NCI-H2196 treated with DMSO at 0.1 percent for 48 hours (cell line): Measurements from ENCODE around the gene FAM124A.

ENCODE experiments used
- DNase-seq: peaks from one replicate; lab custom pipeline; 2025; ENCODE audit not compliant: unreplicated experiment; lab: John Stamatoyannopoulos, UW

FAM124A gene, protein sequence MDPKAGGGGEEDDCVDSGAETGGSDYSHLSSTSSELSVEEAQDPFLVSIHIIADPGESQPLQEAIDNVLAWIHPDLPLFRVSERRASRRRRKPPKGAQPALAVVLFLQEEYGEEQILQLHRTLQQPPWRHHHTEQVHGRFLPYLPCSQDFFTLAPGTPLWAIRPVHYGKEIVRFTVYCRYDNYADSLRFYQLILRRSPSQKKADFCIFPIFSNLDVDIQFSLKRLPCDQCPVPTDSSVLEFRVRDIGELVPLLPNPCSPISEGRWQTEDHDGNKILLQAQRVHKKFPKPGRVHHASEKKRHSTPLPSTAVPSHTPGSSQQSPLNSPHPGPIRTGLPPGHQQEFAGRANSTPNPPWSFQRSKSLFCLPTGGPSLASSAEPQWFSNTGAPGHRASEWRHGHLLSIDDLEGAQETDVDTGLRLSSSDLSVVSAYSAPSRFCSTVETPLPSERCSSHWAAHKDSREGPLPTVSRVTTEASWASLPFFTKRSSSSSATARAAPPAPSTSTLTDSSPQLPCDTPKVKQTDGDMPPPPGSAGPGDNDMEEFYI

DNA sequence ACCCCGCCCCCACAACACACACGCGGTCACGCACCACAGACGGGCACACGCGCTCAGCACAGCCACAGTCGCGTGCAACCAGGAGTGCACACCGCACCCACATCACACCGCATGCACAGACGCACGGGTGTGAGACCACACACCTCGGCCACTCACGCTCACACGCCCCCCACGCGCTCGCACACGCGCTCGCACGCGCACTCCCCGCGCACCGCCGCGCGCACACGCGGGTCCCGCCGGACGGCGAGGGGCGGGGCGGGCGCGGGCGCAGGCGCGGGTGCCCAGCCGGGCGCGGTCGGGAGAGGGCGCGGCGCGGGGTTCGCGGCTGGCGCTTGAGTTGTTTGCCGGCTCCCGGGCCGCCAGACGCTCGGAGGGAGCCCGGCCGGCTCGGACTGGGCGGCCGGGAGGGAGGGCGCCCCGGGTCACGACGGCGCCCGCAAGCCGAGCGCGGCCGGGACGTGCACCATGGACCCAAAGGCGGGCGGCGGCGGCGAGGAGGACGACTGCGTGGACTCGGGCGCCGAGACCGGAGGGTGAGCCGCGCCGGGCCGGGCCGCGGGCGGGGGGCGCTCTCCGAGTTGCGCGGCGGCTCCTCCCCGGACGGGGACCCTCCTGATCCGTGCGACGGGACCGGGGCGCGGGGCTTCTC is at the start of gene FAM124A:
FAM124A (plus strand) TSS at position 362 of the 649 bp plus-strand sequence; CDS start at position 466, 104 bp downstream.
- peak; percentile 0 for DNase-seq

DNA sequence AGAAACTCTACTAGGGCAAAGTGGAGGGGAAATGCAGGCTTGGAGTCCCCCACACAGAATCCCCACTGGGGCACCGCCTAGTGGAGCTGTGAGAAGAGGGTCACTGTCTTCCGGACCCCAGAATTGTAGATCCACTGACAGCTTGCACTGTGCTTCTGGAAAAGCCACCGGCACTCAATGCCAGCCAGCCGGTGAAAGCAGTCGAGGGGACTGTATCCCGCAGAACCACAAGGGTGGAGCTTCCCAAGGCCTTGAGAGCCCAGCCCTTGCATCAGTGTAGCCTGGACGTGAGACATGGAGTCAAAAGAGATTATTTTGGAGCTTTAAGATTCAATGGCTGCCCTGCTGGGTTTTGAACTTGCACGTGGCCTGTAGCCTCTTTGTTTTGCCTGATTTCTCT is 47.2 kb upstream of the FAM124A start:
- DNase-seq = no peak

DNA sequence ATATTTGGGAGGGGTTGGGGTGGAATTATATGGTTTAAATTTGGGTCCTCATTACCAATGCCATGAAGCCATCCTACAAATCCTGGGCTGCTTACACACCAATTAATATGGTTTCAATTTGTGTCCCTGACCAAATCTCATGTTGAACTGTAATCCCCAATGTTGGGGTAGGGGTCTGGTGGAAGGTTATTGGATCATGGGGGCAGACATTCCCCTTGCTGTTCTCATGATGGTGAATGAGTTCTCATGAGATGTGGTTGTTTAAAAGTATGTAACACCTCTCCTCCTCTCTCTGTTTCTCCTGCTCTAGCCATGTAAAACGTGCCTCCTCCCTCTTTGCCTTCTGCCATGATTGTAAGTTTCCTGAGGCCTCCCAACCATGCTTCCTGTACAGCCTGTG is 46.6 kb upstream of the FAM124A start:
- no peak for DNase-seq

DNA sequence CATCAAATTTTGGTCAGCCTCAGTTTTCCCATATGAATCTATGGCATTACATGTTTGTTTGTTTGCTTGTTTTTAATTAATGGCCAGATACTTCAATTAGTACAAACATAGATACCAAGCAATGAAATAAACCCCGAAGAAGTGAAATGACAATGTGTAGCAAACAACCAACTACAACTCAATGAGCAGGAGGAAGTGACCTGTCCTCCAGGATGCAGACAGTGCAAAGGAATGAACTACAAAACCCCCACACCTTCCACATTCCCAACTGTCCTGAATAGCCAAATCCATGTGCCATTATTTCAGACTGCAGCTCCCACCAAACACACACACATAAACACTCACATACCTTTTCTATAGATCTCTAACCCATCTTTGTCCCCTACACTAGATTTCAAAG is 45.0 kb upstream of the FAM124A start:
- no peak for DNase-seq

DNA sequence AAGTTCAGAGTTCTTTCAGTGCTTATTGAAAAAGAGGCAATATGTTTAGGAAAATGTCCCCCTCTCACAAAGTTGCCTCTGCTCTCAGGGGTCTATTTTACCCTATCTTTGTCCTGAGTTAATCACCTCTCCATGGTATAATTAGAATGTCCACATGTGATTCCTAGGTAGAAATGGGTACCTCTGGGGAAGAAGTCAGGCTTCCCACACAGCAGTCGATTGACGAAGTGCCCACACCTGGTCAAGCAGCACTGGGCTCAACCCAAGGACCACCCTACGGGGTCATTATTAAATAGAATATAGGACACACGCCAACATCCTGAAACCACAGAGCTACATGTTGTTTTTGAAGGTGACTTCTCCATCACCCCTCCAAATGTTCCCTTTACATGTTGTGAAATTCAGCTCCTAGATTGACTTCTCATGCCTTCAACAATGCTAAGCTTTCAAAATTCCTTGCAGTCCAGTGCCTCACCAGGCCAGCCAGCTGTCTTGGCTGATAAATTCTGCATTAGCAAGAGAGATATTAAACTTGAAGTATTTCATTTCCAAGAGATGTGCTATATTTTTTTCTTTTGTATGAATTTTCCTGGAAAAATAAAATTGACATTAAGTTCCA is 43.6 kb upstream of the FAM124A start:
- no peak for DNase-seq

DNA sequence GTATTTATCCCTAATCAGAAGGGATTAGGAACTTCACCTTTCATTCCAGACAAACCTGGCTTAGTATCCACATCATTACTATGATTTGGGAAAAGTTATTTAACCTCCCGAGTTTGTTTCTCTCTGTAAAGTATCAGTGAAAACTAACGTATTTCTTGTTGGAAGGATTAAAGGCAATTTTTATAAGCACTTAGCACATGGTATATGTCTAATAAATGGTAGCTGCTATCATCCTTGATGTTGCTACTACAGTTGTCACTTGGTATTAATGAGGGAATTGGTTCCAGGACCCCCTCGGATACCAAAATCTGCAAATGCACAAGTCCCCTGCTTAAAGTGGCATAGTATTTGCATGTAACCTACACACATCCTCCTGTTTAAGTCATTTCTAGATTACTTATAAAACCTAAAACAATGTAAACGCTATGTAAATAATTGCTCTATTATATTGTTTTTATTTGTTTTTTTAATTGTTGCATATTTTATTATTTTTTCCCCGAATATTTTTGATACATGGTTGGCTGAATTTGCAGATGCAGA is 42.7 kb upstream of the FAM124A start:
- no peak for DNase-seq

DNA sequence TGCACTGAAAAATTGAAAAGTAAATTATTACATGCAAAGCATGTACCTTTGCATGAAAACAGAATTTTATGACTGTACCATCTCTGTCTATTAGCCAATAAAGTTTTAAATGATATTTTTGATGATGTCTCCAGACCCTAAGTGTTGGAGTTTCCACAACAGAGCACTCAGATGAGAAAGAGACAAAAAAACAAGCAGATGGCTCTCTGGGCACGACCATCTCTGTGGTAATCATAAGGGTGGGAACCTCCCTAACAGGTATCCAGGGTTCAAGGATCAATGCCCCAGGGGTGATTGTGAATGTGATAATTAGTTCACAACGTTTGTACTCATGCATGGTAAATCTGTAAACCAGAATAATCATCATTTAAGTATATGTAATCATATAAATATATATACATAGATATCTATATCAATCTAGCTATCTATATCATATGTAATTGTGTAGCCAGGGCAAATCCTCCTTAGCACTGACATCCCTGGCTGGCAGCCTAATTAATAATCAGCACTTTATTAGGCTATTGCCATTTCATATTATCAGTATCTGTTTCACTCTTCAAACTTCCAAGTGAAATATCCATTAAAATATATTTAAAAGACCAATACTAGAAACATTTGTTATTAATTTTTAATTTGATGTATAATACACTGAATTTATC is 41.2 kb upstream of the FAM124A start:
- DNase-seq = no peak

DNA sequence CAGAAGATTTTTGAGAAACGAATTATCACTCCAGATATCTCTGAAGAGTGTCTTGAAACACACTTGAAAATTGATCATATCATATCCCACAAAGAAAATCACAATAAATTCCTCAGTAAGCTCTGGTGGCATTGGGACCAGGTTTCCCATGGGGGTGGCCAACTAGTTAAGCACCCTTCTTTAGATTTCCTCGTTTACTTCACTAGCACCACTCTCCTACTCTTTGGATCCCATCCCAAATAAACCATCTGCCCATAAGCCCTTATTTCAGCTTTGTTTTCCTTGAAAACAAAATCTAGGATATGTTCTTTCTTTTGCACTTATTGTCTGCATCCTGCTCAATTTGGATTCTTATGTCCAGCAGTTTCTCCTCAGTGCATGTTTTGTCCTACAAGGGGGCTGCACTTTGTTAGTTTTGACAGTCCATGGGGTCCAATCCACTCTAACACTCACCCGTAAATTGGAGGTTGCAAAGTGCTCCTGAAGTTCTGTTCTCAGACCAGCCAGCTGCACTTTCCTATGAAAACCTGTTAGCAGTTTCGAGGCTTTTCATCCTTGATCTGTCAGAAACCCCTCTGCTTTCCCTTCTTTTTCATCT is 40.3 kb upstream of the FAM124A start:
- DNase-seq = no peak

DNA sequence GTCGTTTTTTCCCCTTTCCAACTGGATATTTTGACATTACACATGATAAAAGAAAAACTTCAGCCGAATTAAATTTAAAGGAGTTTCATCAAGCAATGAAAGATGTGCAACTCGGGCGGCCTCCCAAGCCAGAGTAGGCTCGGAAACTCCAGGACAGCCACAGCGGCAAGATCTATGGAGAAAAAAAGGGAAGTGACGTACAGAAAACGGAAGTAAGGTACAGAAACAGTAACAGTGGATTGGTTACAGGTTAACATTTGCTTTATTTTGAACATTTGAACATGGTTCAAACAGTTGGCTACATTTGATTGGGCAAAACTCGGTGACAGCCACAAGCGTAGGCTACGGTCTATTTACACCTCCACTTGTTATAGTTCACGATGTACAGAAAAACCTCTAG is 30.5 kb upstream of the FAM124A start:
- DNase-seq = no peak

DNA sequence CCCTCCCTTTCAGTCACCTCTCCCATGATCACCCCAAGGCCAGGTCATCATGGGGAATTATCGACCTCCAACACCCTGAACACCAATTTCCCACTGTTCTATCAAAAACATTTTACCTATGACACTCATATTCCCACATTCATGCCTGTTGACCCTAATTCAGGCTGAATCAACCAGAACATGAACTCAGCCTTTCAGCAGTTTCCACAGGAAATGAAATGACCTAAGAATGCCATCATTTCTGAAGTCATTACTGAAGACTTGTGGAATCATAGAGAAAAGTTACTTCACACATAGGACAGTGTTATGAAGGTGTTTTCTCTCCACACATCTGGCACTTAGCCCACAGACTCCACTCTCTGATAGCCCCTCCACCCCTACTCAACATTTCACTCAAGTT is 29.9 kb upstream of the FAM124A start:
- no peak for DNase-seq

DNA sequence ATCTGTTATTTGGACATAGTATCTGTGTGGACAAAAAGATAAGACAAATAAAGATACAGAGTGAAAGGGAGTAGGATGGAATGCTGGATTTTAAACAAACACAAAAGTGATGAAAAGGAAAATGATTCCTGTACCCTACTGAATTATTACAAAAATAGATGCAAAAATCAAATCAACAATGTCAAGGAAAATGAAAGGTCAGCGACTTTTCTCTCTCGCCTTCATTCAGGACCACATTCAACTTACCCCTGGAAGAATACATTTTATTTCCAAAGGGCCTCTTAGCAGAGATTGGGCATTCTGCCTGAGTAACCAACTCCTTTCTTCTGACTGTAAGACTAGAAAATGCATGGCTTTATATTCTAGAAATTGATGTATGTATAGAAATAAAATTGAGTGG is 28.8 kb upstream of the FAM124A start:
- no peak for DNase-seq

DNA sequence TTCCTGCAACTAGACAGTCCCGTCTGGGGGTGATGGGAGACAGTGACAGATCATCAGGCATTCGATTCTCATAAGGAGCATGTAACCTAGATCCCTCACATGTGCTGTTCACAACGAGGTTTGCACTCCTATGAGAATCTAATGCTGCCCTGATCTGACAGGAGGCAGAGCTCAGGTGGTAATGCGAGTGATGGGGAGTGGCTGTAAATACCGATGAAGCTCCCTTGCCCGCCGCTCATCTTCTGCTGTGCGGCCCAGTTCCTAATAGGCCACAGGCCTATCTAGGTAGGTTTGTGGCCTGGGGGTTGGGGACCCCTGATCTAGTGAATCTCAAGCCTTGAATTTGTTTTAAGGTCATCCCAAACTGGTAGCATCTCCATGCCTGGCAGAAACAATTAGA is 27.3 kb upstream of the FAM124A start:
- DNase-seq = no peak

DNA sequence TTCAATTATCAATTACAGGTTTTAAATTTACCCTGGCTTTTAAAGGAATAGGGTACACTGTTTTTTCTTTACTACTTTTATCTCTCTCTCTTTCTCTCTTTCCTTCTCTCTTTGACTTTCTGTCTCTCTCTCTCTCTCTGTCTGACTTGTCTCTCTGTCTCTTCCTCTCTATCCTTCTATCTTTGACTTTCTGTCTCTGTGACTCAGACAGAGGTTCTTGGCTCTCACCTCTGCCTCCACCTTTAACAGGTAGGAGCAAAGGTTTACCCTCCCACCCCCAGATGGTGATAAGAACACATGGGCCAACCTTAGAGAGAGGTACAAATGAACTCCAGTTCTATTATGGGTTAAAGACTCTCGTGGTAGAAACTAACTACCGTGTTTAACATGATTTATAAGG is 20.3 kb upstream of the FAM124A start:
- no peak for DNase-seq

DNA sequence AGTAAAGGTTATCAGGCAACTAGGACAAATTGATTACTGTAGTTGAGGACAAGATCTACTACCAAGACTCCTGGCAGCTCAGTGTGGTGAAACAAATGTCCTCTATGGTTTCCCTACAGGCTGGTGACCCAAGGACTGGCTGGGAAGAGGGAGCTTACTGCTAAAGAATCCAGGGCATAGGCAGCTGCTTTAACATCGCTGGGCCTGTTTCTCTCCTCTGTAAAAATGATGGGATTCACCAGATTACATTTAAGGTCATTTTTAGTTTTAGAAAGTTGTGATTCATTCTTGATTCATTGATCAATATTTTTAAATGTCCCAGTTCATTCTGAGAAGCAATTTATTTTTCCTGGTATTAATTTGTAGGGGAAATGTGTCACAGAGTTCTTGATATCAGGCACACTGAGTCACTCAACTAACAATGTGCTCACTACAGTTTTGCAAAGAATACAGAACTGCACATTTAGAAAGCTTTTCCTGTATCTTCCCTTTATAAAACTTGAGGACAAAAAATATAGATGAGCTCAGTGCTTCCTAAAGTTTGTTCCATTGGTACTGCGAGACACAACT is 19.6 kb upstream of the FAM124A start:
- no peak for DNase-seq

DNA sequence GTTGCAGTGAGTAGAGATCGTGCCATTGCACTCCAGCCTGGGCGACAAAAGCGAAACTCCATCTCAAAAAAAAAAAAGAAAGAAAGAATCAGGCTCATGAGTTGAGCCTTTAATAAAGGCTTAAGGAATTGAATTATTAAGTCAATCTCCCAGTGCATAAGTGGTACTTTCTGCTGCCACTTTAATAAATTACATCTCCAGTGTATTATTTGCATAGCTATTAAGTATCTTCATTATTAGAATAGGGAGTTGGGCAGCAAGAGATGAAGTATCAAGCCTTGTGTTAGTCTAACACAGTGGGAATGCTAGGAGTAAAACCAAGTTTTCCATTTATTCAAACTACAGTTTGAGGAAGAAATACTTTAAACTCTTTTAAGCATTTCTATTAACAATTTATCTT is 15.6 kb upstream of the FAM124A start:
- DNase-seq = no peak

DNA sequence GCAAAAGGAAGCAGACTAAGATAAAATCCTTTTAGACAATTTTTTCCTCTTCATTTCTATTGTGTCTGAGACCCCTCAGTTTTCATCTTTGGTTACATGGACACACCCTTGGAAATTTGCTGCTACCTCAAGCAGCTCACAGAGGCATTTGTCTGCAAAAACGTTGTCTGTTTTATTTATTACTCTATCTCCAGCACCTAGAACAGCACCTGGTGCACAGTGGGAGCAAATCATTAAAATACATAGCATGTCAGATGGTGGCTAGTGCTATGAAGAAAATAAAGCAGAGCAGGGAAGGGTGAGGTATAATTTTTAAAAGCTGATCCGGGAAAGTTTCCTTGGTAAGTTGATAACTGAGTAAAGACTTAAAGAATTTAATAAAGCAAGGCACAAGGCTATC is 14.3 kb upstream of the FAM124A start:
- no peak for DNase-seq

DNA sequence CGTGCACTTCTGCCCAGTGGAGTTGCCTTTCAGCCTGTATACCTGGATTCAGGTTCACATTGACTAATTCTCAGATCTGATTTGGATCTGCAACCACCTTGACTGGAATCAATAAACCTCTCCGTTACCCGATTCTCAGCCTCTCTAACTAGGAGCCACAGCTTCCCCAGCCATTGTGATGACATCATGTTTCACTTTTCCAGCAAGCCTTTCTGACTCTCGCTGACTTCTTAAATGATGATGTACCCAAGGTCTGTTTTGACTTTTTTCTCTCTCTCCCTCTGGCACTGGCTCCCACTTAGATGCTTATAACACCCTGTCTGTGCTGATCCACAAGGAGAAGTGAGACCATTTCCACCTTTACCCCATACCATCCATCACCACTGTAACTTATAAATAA is 13.5 kb upstream of the FAM124A start:
- no peak for DNase-seq

DNA sequence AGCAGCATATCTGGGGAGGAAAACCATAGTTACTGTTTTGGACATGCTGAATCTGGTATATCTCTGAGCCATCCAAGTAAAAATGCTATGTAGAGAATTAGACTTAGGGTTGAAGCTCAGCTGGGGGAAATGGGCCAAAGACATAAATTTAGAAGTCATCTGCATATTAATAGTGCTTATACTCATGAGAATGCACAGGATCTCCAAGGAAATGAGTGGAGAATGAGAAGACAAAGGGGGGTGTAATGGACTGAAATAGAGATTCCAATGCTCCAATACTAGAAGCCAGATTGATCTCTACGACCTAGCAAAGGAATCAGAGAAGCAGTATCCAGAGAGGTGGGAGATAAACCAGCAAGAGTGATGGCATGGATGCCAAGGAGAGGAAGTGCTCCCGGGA is 10.3 kb upstream of the FAM124A start:
- DNase-seq = no peak

DNA sequence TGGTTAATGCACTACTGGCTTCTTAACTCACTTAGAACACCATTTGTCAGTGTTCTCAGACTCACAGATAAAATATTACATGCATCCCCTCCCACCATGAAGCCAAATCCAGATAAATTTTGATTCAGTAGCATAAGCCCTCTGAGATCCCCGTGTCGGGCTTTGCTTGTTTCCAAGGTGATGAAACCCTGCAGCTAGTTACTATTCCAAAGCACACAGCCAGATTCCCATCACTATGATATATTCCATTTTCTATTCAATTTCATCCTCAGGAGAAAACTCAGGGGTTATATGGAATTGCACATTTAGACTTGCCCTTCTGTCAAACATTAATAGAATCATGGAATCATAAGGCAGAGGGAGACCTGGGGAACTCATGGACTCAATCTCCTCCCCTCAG is 9.4 kb upstream of the FAM124A start:
- no peak for DNase-seq

DNA sequence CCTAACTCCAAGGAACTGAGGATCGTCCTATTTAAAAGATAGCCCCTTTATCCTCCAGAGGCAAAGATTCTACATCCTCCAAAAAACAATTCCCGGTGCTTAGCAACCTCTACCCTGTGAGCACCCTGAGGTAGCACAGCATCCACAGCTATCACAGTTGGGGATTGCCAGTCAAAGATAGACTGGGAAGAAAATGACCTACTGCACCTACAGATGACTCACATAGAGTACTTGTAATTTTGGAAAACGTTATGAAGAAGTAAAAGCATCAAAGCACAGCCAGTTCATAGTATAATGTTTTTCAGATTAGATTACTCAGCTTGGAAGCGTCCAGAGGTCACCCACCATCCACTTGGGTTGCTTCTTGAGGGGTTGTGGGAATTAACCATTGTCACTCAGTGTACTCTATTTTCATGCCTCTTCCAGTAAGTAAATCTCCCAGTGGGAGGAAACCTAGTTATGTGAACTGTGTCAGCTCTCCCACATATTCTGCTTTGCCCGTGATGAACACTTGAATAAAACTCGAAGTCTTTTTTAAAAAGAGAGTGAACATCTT is 8.9 kb upstream of the FAM124A start:
- no peak for DNase-seq
